Left forelimb (tissue), 1 donor: ENCODE data around the gene SUMO2.
A peak's percentile ranks its signal among the peaks of the same experiment; 100 is the strongest.
"Not testable (repeated sequence)": the region's sequence is repeated elsewhere in the genome, so short reads cannot be mapped to it uniquely, and the experiment has no call there.

Experiments
- DNase-seq: peaks from one replicate; pipeline ENCODE4 v3.0.0-alpha.2; 2018; ENCODE audit warnings: low spot score

Gene SUMO2

DNA sequence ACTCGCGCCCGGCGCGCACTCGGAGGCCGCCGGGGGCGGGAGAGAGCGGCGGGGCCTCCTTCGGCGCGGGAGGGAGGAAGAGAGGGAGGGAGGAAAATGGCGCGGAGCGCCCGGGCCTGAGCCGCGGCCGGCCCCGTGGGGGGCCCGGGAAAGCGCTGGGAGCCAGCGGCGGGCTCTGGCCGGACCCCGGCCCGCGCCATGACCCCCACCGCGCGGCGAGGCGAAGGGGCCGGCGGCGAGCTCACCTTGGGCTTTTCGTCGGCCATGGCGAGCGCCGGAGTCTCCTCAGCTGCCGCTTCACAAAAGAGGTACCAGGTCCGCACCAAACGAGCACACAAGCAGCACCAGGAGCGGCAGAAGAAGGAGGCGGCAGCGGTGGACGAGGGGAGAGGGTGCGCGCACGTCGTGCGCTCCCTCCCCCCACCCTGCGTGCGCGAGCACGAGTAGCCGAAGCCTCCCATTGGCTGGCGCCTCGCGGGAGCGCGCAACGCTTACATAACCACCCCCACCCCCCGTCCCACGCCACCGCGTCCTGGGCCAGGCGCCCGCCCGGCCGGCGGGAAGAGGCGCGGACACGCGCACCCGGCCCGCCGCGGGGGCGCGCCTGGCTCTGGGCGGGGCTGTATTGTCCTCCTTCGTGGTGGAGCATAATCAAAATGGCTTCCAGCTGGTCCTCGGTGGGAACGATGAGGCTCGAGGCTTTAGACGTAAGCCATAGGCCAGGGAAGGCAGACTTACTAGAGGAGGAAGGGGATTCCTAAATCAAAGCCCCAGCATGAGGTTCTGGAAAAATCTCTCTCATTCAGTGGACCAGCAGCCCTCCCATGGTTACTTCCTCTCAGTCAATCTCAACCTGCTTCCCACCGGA is at the start of gene SUMO2:
TSS of gene SUMO2 (minus strand) at position 391 of the 868 bp plus-strand sequence. CDS start at position 266, 125 bp downstream.
- DNase-seq, result peak; percentile 98

DNA sequence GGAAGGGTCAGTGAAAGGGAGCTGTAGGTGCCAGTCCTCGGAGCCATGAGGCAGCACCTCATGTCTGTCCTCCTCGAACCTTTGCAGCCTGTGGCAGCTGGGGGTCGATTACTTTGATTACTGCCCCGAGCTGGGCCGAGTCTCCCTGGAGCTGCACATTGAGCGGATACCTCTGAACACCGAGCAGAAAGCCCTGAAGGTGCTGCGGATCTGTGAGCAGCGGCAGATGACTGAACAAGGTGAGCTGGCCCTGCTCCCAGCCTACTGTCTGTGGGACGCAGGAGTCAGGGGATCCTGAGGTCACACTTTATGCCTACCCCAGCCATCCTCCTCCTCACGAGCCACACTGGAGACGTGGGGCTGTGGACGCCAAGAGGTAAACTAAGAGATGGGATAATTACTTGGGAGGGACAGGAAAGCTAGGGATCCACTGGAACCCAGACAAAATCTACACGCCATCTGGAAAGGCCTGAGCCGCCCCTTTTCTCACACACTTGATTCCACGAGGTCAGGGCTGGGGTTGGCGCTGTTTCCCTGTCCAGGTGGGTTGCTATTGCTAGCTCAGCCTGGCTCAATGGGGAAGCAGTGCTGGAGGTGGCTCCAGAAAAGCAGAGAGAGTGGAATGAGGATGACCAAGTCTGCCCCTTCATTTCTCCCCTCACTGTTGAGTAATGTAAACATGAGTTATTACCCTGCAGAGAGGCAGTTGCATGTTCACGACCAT is 49.1 kb upstream of the SUMO2 start:
- no peak for DNase-seq

DNA sequence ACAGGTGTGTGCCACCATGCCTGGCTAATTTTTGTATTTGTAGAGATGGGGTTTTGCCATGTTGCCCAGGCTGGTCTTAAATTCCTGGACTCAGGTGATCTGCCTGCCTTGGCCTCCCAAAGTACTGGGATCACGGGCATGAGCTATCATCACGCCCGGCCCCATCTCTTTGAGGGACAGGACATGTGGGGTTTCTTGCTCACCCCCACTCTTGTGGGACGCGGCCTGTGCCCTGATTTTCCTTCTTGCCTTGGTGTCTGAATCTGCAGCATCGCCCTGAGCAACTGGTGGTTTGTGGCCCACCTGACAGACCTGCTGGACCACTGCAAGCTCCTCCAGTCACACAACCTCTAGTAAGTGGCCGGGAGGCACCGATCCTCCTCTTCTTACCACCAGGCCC is 48.3 kb upstream of the SUMO2 start:
- no peak for DNase-seq

DNA sequence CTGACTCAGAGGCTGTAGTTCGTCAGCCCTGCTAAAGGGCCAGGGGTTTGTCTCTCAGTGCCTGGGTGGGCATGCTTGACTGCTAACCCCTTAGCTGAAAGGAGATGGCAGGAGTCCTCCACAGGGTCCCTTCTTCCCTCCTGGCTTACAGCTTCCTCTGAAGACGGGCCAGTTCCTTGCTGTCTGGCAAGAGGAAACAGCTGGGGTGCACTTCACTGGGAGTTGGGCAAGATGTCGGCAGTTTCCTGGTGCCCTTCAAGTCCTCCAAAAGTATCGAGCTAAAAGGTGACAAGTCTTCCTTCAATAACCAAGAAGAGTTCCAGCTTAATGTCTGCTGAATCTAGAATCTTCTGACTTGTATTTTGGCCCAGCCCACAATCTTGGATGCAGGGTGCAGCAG is 46.1 kb upstream of the SUMO2 start:
- DNase-seq, result no peak

DNA sequence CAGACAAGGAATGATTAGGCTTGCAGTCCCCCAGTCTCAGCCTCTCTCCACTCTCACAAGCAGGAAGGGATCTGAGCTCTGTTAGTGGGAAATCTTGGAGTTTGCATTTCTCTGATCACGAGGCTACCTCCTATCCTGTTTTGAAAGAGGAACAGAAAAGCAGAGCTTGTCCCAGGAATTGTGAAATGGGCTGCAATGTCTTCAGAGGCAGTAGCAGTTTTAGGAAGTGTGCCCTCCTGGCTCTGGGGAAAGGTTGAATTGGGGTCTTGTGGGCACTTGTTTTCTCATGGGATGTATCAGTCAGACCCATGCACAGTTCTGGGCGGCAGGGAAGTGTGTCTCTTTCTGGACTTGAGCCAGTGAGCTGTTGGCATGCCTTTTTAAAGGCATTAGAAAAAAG is 45.5 kb upstream of the SUMO2 start:
- no peak for DNase-seq

DNA sequence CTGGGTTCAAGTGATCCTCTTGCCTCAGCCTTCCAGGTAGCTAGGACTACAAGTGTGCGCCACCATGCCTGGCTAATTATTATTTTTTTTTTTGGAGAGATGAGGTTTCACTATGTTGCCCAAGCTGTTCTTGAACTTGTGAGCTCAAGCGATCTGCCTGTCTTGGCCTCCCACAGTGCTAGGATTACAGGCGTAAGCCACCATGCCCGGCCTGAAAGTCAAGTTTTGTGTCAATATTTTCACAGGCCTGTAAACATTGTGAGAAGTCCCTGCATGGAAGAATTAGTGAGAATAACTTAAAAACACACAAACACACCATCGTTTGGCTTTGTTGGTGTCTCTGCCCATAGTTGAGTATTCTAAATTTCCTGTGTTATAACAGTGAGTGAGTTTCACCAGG is 45.0 kb upstream of the SUMO2 start:
- no peak for DNase-seq

DNA sequence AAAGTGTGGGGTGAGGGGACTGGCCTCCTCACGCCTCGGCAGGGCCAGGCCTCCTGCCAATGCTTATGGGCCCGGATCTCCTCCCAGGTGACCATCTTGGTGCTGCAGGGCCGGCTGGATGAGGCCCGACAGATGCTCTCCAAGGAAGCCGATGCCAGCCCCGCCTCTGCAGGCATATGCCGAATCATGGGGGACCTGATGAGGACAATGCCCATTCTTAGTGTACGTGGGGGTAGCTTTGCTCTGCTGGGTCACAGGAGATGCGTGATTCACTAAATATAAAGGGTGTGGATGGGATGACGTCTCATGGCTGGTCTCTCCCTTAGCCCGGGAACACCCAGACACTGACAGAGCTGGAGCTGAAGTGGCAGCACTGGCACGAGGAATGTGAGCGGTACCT is 42.3 kb upstream of the SUMO2 start:
- no peak for DNase-seq

DNA sequence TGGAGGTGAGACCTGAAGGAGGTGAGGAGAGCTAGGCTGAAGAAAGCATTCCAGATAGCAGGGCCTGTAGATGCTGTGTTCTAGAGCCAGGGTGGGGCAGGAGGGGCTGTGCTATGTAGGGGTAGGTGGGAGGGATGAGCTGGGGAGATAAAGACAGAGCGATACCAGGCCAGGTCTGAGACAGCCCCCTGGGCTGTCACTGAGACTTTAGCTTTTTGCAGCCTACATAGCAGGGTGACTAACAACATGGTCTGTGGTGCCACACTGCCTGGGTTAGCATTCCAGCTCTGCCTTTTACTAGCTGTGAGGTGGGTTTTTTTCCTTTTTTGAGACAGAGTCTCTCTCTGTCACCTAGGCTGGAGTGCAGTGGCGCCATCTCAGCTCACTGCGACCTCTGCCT is 37.1 kb upstream of the SUMO2 start:
- no peak for DNase-seq

DNA sequence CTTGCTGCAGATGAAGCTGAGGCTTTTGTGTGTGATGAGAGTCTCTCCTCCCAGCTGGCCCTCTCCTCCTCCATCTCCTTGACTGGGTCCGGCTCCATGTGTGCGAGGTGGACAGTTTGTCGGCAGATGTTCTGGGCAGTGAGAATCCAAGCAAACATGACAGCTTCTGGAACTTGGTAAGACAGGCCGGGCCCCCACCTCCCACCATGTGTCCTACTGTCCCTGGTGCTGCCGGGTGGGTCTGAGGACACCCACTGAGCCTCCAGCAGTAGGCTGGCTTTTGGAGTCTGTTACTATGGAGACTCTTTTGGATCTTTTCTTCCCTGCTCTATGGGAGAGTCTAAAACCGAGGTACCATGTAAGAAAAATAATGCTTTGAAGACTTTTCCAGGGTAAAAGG is 35.4 kb upstream of the SUMO2 start:
- DNase-seq, result no peak

DNA sequence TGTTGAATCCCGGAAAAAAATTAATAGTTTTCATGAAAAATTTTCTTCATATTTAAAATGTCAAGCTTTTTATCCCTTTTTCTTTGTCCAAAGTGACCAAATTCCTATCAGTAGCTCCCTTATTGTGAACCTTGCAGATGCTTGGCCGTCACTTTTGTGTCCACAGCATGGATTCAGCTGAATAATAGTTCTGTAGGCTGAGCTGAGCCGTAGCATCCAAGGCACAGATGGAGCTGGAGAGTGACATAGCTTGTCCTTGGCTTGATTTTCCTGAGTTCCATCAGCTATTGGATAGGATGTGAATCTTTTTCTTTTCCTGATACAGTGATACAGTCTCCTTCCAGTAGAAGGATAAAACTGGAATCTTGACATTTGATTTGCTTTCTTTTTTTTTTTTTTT is 26.3 kb upstream of the SUMO2 start:
- no peak for DNase-seq

DNA sequence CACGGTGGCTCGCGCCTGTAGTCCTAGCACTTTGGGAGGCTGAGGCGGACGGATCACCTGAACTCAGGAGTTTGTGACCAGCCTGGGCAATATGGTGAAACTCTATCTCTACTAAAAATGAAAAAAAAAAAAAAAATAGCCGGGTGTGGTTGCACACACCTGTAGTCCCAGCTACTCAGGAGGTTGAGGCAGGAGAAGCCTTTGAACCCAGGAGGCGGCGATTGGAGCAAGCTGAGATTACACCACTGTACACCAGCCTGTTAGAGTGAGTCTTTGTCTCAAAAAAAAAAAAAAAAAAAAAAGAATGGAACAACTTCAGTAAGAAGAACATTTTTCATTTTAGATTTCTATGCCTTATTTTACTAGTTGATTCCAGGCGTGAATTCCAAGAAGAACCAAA is 25.4 kb upstream of the SUMO2 start:
- no peak for DNase-seq

DNA sequence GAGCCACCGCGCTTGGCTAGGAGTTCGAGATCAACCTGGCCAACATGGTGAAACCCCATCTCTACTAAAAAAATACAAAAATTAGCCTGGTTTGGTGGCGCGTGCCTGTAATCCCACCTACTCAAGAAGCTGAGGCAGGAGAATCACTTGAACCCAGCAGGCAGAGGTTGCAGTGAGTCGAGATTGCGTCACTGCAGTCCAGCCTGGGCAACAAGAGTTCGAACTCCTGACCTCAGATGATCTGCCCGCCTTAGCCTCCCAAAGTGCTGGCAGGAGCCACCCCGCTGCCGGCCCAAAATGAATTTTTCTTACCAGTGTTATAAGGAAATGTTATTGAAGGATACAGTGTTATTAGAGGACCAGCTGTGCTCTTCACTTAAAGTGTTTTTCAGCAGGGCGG is 25.0 kb upstream of the SUMO2 start:
- no peak for DNase-seq

DNA sequence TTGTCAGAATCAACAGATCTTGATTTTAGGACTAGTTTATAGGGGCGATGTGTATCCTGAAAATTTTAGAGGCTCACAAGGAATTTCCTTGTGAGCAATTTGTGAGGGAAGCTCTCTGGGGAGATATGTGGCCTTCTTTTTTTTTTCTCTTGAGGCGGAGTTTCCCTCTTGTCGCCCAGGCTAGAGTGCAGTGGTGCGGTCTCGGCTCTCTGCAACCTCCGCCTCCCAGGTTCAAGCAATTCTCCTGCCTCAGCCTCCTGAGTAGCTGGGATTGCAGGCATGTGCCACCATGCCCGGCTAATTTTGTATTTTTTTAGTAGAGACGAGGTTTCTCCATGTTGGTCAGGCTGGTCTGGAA is 24.3 kb upstream of the SUMO2 start:
- DNase-seq, result not testable (repeated sequence)

DNA sequence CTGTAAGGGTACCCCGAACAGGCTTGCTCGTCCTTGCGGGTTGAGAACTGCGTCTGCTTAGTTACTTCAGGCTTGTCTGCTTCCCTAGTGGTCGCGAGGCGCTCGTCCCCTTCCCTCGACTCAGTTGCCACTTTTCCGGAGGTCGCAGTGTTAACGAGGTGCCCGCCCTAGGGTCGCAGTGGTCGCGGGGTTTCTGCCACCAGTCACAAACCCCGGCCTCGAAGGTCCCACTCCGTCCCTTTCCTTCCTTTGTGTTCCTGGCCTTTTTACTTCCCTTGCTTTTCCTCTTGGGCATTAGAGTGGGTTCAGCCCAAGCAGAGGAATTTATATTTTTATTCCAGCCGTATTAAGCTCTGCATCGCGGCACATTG is 23.0 kb upstream of the SUMO2 start:
- DNase-seq, result no peak

DNA sequence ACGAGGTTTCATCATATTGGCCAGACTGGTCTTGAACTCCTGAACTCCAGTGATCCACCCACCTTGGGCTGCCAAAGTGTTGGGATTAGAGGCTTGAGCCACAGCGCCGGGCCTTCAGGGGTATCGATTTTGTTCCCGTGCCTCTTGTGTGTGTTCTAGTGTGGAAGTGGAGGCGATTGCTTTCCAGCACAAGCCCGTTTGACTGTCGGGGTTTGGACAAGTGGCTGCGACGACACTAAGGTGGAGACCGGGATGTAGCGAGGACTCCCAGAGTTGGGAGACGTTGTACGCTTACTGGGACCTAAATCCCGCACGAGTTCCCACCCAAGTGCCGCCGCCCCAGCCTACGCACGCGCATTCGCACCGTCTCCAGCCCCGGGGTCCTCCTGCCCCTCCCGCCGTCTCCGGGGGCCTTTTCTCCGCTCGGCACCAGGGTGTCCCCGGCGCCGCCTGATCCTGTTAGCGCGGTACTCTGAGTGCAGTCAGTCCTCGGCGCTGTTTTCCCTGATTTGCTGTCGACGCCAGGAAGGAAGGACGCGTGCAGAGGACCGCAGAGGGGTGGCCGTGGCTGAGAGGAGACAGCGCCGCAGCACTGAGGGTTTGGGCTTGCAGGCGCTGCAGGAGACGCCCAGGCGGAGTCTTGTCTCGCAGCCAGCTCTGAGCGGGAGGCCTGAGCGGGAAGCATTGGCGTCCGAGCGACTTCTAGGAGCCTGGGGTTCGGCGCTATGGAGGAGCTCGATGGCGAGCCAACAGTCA is 22.5 kb upstream of the SUMO2 start, which contains the start of gene NUP85:
TSS of gene NUP85 (plus strand) at position 643 of the 756 bp plus-strand sequence. CDS start at position 726, 83 bp downstream.
- peak; percentile 98 for DNase-seq

DNA sequence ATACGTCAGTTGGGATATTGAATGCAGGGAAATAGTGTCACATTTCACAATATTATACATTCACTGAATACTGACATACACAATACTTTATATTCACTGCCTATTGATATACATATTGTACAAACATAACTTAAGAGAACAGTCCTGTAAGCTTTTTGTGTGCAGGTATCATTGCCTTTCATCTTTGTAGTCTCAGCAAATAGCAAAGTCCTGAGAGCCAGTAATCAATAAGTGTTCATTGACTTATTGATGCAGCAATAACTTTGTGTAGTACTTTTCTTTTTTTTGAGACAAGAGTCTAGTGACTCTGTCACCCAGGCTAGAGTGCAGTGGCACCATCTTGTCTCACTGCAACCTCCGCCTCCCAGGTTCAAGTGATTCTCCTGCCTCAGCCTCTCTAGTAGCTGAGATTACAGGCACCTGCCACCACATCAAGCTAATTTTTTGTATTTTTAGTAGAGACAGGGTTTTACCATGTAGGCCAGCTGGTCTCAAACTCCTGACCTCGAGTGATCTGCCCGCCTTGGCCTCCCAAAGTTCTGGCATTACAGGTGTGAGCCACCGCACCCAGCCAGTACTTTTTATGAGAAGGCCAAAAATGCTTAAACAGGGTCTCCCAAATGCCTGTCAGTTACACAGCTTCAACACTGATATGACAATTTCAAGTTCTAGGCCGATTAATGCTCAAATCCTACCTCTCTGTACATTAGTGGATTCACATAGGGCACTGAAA is 17.3 kb upstream of the SUMO2 start:
- DNase-seq, result no peak

DNA sequence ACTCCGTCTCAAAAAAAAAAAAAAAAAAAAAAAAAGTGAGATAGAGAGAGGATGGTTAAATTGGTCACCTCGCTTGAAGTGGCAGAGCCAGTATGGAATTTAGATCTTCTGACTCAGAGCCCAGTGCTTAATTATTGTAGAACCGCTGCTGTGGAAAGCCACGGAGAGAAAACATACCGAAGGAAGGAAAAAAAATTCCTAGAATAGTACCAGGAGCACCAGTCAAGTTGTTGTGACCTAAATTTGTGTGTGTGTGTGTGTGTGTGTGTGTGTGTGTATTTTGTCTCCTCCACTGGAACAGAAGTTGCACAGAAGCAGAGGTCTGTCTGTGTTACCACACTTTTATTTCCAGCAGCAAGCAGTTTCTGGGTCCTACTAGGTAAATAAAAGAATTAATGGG is 12.1 kb upstream of the SUMO2 start:
- no peak for DNase-seq

DNA sequence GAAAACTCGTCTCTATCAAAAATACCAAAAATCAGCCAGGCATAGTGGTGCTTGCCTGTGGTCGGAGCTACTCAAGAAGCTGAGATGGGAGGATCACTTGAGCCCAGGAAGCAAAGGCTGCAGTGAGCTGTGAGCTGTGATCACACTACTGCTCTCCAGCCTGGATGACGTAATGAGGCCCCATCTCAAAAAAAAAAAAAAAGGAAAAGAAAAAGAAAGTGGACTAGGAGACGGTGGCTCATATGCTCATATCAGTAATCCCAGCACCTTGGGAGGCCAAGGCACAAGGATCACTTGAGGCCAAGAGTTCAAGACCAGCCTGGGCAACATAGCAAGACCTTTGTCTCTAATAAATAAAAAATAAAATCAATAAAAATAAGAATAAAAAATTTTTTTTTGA is 8.8 kb upstream of the SUMO2 start:
- DNase-seq, result no peak

DNA sequence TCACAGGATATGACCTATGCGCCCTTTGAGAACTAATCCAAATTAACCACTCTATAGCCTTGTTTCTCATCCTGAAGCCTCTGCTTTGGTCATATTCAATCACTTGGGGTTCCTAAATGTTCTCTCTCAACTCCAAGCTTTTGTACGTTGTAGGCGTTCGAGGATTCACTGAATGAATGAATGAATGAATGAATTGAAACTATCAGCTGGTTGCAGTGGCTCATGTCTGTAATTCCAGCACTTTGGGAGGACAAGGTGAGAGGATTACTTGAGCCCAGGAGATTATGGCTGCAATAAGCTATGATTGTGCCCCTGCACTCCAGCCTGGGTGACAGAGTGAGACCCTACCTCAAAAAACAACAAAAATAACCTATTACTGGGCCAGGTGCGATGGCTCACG is 5.9 kb upstream of the SUMO2 start:
- no peak for DNase-seq

DNA sequence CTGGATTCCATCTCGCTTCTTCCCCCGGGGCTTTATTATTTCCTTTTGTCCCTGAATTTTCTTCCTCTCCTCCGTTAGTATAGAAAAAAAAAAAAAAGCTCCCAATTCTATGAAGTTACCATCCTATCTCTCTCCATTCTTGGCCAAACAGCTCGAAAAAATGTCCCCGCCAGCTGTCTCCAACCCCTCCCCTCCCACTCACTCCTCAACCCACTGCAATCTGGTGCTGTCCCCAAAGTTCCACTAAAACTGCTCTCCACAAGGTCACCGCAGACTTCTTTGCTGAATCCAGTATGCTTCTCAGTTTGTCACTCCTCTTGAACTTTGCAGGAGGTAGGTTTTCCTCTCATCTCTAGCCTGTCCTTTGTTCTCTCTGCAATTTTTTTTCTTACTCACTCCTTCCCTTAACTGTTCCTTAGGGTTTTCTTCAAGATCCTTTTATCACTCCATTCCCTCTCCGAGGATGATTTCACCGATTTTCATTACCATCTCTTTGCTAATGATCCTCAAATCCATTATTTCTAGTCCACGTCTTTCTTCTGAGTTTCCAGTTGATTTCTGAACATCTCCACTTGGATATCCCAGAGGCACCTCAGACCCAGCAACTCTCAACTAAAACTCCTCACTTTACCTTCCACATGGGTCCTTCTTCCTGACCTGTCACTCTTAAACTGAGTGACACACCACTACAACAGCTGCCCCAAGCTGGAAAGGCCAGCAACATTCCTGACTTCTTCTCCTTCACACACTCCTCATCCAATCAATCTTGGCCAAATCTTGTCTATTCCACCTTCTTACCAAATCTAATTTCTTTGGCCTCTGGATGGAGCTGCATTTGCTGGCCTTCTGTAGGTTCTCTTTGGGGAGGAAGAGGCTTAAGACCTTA is 1.5 kb upstream of the SUMO2 start:
- DNase-seq, result no peak

DNA sequence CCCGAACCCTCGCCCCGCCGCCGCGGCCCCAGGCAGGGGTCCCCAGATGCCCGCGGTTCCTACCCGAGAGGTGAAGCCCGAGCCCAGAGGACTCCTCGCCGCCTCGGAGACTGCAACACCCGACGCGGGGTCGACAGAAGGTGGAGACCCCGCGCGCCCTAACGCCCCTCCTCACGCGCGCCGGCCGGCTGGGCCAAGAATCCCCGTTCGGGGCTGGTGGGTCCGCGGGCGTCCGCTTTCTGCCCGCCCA is 515 bp downstream of the SUMO2 start:
- DNase-seq, result no peak
